HG03460 (cell line): ENCODE data around the gene BACH1.

Experiments used
- ATAC-seq: cut with Tn5 transposase; IDR thresholded peaks from one replicate; pipeline ENCODE4 v1.9.1; 2021; ENCODE audit not compliant: unreplicated experiment

Gene BACH1

GRCh38 chr21:29374481-29374880, 75.8 kb downstream of the BACH1 start:
- ATAC-seq: no peak

GRCh38 chr21:29376556-29376955, 77.8 kb downstream of the BACH1 start:
- ATAC-seq: peak; percentile 69

- ATAC-seq: no peak
Observed at GRCh38 chr21:29377266-29377665, 78.5 kb downstream of the BACH1 start.

GRCh38 chr21:29378832-29379231, 80.1 kb downstream of the BACH1 start:
- ATAC-seq: no peak

GRCh38 chr21:29379517-29380054, 80.9 kb downstream of the BACH1 start:
- ATAC-seq: no peak

GRCh38 chr21:29382030-29382654, 83.4 kb downstream of the BACH1 start:
- no peak for ATAC-seq

GRCh38 chr21:29384683-29385359, 86.1 kb downstream of the BACH1 start:
- ATAC-seq: no peak

GRCh38 chr21:29385934-29386520, 87.3 kb downstream of the BACH1 start:
- ATAC-seq: no peak

- no peak for ATAC-seq
Observed at GRCh38 chr21:29386803-29387202, 88.1 kb downstream of the BACH1 start.

- ATAC-seq: no peak
Observed at GRCh38 chr21:29387598-29387997, 88.9 kb downstream of the BACH1 start.

GRCh38 chr21:29389136-29389535, 90.4 kb downstream of the BACH1 start:
- ATAC-seq: no peak

GRCh38 chr21:29390778-29391177, 92.1 kb downstream of the BACH1 start:
- ATAC-seq: no peak

- no peak for ATAC-seq
Observed at GRCh38 chr21:29394051-29394450, 95.3 kb downstream of the BACH1 start.
